Aorta (tissue), 5 donors: ENCODE data around the gene KDF1. TPM values are rescaled to one million over a fixed set of nuclear protein-coding genes. Genes with fewer than 3 reads are reported as not detected.
"Not testable (repeated sequence)": the region's sequence is repeated elsewhere in the genome, so short reads cannot be mapped to it uniquely, and the experiment has no call there.

Source experiments
- ATAC-seq: fragments of 200-7000 bp; cut with Tn5 transposase; one replicate; pipeline ENCODE4 v1.9.1; 2022; ENCODE audit warnings: moderate library complexity; ENCODE audit not compliant: low FRiP score
- DNase-seq, 2 donors: peaks; one replicate each; pipeline ENCODE4 v3.0.0-alpha.2; 2020
- H3K27ac ChIP-seq, 2 donors: one replicate each; pipeline ENCODE4 v1.5.1; 2013; ENCODE audit warnings: low read length in 2 of 2, mild to moderate bottlenecking in 2 of 2, moderate library complexity in 2 of 2, control low read depth in 1 of 2, inconsistent platforms in 1 of 2, low read depth in 1 of 2
- H3K27me3 ChIP-seq, 2 donors: one replicate each; pipeline ENCODE4 v1.6.1; 2013; ENCODE audit warnings: control low read depth in 1 of 2, low read length in 1 of 2, mild to moderate bottlenecking in 1 of 2, moderate library complexity in 1 of 2; ENCODE audit not compliant: insufficient read depth in 2 of 2, control insufficient read depth in 1 of 2
- H3K36me3 ChIP-seq, 2 donors: one replicate each; pipeline ENCODE4 v1.6.1; 2013; ENCODE audit warnings: control low read depth in 1 of 2, low read length in 1 of 2, mild to moderate bottlenecking in 1 of 2; ENCODE audit not compliant: insufficient read depth in 2 of 2, control insufficient read depth in 1 of 2
- H3K4me1 ChIP-seq, 2 donors: one replicate each; pipeline ENCODE4 v1.6.1; 2013; ENCODE audit warnings: low read length in 2 of 2, control low read depth in 1 of 2, mild to moderate bottlenecking in 1 of 2, moderate library complexity in 1 of 2; ENCODE audit not compliant: insufficient read depth in 2 of 2, control insufficient read depth in 1 of 2
- H3K4me3 ChIP-seq, 2 donors: one replicate each; pipeline ENCODE4 v1.5.1; 2013; ENCODE audit warnings: low read length in 2 of 2, control low read depth in 1 of 2, mild to moderate bottlenecking in 1 of 2
- H3K9me3 ChIP-seq: one replicate; pipeline ENCODE4 v1.6.1; 2013; ENCODE audit warnings: mild to moderate bottlenecking, low read length; ENCODE audit not compliant: control insufficient read depth
- WGBS, 2 donors: extraction: QIAGEN DNeasy Blood & Tissue Kit; methylation state at CpG; one replicate each; pipeline ENCODE4 v1.1.7; 2013; 5-methylcytosine and 5-hydroxymethylcytosine counted together
- intact Hi-C, 2 donors: fragments of 100-400 bp; cut with DNase I; formaldehyde crosslinking; loops; one replicate each; pipeline versions ENCODE4 v1.14.2 to v1.15.0; 2022
- polyA plus RNA-seq, 2 donors: library from polyadenylated mRNA; stranded (reverse); fragments of 200-250 nt; gene quantifications; one replicate each; pipeline ENCODE4 v1.2.3, GENCODE V29; 2013
- total RNA-seq, 2 donors: library from RNA; stranded (reverse); fragmentation: NEBNext Ultra II Directional; extraction: Animal tissue kit (Norgen Biotek cat#: 25700); gene quantifications; one replicate each; pipeline ENCODE4 v1.2.1, GENCODE V29; 2021
- donor health status: healthy with polysubstance abuse.
- donor health status: Bipolar disorder and iron deficiency.
- donor health status: DM: no; HTN: no; CAD: no.
- donor health status: DM: no; HTN: no; CAD: no.
- donor health status: DM: yes; HTN: yes; CAD: no.

The KDF1 gene
- total and polyA plus RNA-seq, 4 donors, result 0.23 to 1.6 TPM; not detected in 2

DNA sequence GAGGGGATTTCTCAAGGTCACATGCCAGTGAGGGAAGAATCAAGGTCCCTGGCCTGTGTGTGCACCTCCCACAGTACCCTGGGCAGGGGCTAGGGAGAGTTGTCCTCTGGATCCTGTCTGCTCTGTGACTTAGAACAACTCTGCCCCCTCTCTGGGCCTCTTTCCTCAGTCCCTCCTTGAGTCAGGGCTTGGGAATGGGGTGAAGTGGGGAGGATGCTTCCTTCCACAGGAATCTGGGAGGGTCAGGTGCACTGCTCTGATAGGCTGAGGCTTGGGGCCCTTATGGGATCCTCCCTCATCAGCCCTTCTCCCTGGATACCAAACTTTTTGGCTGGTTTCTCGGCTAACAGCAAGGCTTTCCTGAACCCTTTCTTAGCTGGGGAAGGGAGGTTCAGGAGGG, 35.8 kb upstream of the KDF1 start:
- peak overlapping the region; percentile 7 to 29 for H3K27ac ChIP-seq
- no peaks in the 10 kb centered on the region for H3K9me3 ChIP-seq
- DNase-seq (no peak), ATAC-seq (no peak)
- 25 to 28% methylated on average over 1 of the region's 1 CpG for WGBS, 2 donors
- no peaks in the 10 kb centered on the region for H3K36me3 ChIP-seq
- intact Hi-C loops, result loop anchor here (2.0 to 5.0 kb wide), 3 partner anchors 36 to 101 kb away; no protein-coding TSS in a partner anchor
- no peaks in the 10 kb centered on the region for H3K4me1 ChIP-seq
- no peak overlapping the region for H3K4me3 ChIP-seq
- H3K27me3 ChIP-seq, result peaks cover 0 to 2% of the 10 kb centered on the region in 2 donors

DNA sequence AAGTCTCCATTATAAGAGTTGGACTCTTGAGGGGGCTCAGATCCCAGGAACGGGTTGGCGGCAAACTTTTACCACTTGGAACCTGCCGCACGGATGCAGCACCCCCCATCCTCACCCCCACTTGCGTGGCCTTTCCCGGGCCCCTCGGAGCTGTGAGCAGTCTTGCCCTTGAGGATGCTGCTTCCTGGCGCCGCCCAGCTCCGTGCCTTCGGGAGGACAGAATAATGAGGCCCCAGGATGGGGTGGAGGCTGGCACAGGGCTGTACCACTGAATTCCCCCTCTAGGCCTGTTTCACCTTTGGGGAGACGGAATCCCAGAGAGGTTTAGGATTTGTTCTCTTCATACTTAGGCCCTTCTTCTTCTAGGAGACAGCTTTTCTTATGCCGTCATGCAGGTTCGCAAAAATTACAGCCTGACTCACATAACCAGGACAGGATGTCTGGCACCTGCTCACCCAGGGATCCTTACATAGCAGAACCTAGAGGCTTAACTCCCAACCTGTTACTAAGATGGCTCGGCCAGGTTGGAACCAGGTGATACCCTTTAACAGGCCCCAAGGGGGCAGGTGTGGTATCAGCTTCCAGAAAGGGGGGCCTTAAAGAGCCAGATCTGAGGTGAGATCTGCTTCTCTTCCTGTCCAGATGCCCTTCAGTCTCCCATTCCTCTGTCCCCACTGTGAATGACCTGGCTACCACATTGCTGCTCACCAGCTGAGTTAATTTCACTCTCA, 34.7 kb upstream of the KDF1 start:
- DNase-seq, result no peak
- Histone ChIP-seq H3K27me3 (peaks cover 0 to 2% of the 10 kb centered on the region in 2 donors), H3K4me1 (no peaks in the 10 kb centered on the region), H3K36me3 (no peaks in the 10 kb centered on the region), H3K27ac (peak overlapping the region in 1 of 2 donors; percentile 64), H3K9me3 (no peaks in the 10 kb centered on the region), H3K4me3 (peak overlapping the region; percentile 6 to 68)
- no peak for ATAC-seq
- intact Hi-C loops, result loop anchor here (5.0 kb wide), 2 partner anchors 37 to 102 kb away; no protein-coding TSS in a partner anchor
- 40 to 41% methylated on average over 15 of the region's 15 CpGs for WGBS, 2 donors

DNA sequence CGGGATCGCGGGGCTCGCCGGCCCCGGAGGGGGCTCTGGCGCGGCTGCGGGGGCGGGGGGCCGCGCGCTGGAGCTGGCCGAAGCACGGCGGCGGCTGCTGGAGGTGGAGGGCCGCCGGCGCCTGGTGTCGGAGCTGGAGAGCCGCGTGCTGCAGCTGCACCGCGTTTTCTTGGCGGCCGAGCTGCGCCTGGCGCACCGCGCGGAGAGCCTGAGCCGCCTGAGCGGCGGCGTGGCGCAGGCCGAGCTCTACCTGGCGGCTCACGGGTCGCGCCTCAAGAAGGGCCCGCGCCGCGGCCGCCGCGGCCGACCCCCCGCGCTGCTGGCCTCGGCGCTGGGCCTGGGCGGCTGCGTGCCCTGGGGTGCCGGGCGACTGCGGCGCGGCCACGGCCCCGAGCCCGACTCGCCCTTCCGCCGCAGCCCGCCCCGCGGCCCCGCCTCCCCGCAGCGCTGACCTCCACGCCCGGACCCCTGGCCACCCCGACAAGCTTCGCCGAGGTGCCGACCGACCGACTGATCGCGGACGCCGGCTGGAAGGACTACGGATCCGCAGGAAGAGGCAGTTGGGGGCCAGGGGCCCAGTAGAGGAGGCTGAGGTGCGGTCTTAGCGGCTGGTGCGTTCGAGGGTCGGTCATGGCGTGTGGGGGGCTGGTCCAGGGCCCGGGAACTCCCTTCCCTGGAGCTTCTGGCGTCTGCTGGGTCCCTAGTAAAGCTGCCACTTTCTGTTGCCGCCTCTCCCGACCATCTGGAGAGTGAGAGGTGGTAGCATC, 33.9 kb upstream of the KDF1 start:
- peaks cover 0 to 2% of the 10 kb centered on the region in 2 donors for H3K27me3 ChIP-seq
- no peak for ATAC-seq
- no peaks in the 10 kb centered on the region for H3K36me3 ChIP-seq
- H3K4me1 ChIP-seq, result no peaks in the 10 kb centered on the region
- H3K4me3 ChIP-seq, result peak overlapping the region; percentile 6 to 68
- peak overlapping the region in 1 of 2 donors; percentile 64 for H3K27ac ChIP-seq
- no peak for DNase-seq
- 1% methylated on average over 73 to 97 of the region's 97 CpGs for WGBS, 2 donors
- no peaks in the 10 kb centered on the region for H3K9me3 ChIP-seq
- intact Hi-C loops, result no loop called here

DNA sequence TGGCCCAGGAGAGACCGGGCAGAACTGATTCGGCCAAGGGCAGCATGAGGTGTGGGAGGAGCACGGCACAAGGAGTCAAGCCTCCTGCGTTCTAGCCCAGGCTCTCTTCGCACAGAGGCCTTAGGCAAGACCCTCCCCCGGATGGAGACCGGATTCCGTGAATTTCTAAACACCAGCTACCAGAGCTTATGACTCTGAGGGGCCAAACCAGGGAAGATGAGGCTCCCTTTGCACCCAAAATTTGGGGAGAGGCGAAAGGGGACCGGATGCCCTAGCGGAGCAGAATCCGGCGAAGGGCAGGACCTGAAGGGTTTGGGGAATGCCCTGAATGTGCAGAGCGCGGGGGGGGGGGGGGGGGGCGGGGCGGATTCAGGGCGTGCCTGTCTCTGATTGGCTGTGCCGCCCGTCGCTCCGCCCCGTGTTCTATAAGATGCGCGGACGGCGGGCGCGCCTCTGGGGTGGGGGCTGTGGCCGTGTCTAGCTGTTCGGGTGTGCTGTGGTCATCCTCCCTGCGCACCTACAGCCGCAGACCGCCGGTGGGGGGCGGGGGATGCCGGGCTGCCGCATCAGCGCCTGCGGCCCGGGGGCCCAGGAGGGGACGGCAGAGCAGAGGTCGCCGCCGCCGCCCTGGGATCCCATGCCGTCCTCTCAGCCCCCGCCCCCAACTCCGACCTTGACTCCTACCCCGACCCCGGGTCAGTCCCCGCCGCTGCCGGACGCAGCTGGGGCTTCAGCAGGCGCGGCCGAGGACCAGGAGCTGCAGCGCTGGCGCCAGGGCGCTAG, 33.2 kb upstream of the KDF1 start, which contains the start of gene TRNP1:
TRNP1 (plus strand) TSS at position 456 of the 783 bp plus-strand sequence; CDS start at position 551, 95 bp downstream.
- H3K4me1 ChIP-seq, result no peaks in the 10 kb centered on the region
- peak within 1 kb of the TSS; percentile 6 to 68 for H3K4me3 ChIP-seq
- WGBS, 2 donors, result 2% methylated on average over 45 to 60 of the region's 61 CpGs
- ATAC-seq (peak; percentile 65), DNase-seq (peak; percentile 81 to 89)
- no peaks in the 10 kb centered on the region for H3K36me3 ChIP-seq
- intact Hi-C loops, result no loop called here
- peaks cover 0 to 2% of the 10 kb centered on the region in 2 donors for H3K27me3 ChIP-seq
- peak within 1 kb of the TSS in 1 of 2 donors; percentile 64 for H3K27ac ChIP-seq
- no peaks in the 10 kb centered on the region for H3K9me3 ChIP-seq

DNA sequence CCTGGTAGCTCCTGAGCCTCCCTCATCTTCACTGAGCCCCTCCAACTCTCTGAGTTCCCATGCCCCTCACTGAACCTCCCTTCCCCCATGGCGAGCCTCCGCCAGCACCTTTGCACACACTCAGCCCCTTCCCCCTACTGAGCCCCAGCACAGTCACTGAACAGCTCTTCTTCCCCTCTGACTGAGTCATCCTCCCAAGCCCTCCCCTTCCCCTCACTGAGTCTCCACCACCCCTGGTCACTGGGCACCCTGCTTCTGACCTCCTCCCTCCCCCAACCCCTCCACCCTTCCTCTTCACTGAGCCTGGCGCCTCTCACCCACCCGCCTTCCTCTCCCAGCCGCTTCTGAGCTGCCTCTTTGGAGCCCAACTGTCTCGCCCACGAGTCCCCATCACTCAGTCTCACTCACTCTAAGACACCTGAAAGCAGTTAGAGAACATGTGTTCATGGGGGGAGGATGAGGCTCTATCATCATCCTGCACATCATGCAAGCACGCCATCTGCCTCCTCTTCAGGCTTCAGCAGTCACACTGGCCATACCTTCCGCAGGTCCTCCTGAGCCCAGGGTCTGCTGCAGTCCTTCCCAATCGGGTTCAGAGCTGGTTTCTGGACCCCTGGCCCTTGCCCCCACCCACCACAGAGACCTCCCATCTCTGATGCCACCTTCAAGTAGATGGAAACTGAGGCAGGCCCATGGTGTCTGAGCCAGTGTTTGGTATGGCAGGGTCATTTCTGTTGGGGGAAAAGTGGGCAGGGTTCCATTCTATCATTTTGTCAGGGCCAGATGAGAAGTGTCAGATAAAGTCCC, 31.2 kb upstream of the KDF1 start:
- DNase-seq (no peak), ATAC-seq (no peak)
- H3K9me3 ChIP-seq, result no peaks in the 10 kb centered on the region
- H3K27ac ChIP-seq, result no peak overlapping the region
- H3K4me1 ChIP-seq, result no peaks in the 10 kb centered on the region
- no peak overlapping the region for H3K4me3 ChIP-seq
- H3K36me3 ChIP-seq, result no peaks in the 10 kb centered on the region
- intact Hi-C loops, result no loop called here
- 32 to 47% methylated on average over 9 to 10 of the region's 10 CpGs for WGBS, 2 donors
- peaks cover 0 to 2% of the 10 kb centered on the region in 2 donors for H3K27me3 ChIP-seq

DNA sequence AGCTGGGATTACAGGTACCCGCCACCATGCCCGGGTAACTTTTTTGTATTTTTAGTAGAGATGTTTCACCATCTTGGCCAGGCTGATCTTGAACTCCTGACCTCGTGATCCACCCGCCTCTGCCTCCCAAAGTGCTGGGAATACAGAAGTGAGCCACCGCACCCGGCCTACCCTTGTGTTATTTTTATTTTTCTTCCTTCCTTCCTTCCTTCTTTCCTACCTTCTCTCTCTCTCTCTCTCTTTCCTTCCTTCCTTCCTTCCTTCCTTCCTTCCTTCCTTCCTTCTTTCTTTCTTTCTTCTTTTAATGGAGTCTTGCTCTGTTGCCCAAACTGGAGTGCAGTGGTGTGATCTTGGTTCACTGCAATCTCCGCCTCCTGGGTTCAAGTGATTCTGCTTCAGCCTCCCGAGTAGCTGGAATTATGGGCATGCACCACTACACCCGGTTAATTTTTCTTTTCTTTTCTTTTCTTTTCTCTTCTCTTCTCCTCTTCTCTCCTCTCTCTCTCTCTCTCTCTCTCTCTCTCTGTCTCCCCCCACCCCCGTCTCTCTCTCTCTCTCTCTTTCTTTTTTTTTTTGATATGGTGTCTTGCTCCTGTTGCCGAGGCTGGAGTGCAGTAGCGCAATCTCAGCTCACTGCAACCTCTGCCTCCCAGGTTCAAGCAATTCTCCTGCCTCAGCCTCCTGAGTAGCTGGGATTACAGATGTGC, 29.3 kb upstream of the KDF1 start:
- H3K27ac ChIP-seq, ATAC-seq, intact Hi-C loops, H3K36me3 ChIP-seq, DNase-seq, H3K4me1 ChIP-seq, H3K9me3 ChIP-seq, H3K27me3 ChIP-seq, H3K4me3 ChIP-seq: not testable (repeated sequence)
- WGBS, 2 donors, result 76 to 81% methylated on average over 12 of the region's 12 CpGs

DNA sequence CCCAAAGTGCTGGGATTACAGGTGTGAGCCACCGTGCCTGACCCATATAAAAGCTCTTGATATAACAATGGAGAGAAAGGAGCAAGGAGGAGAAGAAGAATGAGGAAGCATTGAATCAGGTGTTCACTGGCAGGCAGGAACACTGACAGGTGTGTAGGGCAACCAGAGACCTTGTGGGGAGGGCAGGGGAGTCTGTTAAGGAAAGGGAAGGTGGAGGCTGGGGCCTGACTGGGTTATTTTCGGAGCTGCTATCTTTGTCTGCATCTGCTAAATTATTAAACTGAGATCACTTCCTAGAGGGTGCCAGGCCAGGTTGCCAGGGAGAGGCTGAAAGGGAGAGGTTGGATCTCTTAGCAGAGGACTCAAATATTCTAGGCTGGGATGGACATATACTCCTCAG, 26.4 kb upstream of the KDF1 start:
- H3K36me3 ChIP-seq, result no peaks in the 10 kb centered on the region
- no peaks in the 10 kb centered on the region for H3K4me1 ChIP-seq
- H3K27me3 ChIP-seq, result no peaks in the 10 kb centered on the region
- no peak overlapping the region for H3K27ac ChIP-seq
- intact Hi-C loops, result no loop called here
- DNase-seq (no peak), ATAC-seq (no peak)
- no peak overlapping the region for H3K4me3 ChIP-seq
- H3K9me3 ChIP-seq, result no peaks in the 10 kb centered on the region
- WGBS, 2 donors, result 60 to 71% methylated on average over 2 of the region's 2 CpGs
